Mammary epithelial cell (primary cell): ENCODE results near the gene TP73.

ENCODE experiments used
- CTCF ChIP-seq, 2 donors: IDR thresholded peaks in 1 of 2; conservative IDR thresholded peaks in 1 of 2; 2 replicates each; pipeline ENCODE4 v1.5.1; 2011 to 2012; ENCODE audit warnings: inconsistent platforms in 2 of 2, low read length in 2 of 2, mild to moderate bottlenecking in 2 of 2, control low read depth in 1 of 2, low read depth in 1 of 2; ENCODE audit not compliant: insufficient read depth in 1 of 2; ENCODE audit errors: extremely low read depth in 1 of 2
- EZH2 ChIP-seq: IDR thresholded peaks from 2 replicates; pipeline ENCODE4 v1.6.1; 2012; ENCODE audit warnings: low read length, inconsistent platforms, borderline replicate concordance

- TF ChIP-seq EZH2 (no peak), CTCF (conservative IDR thresholded peaks at IDR 0.05 in 1 of 2, IDR thresholded peaks at IDR 0.05 in 1 of 2; ENCODE audit: extremely low read depth in 1 of 2, insufficient read depth in 1 of 2, low read depth in 1 of 2, low read length in 2 of 2) (peak; percentile 15 to 35)
Observed at GRCh38 chr1:3702990-3703728, 50.8 kb downstream of the TP73 start.
